HepG2 (cell line): ENCODE data around the gene NOL8. TPM values are rescaled to one million over a fixed set of nuclear protein-coding genes. Genes with fewer than 3 reads are reported as not detected.

Experiments
- FOXM1 ChIP-seq: sonication (generic); formaldehyde crosslinking; IDR thresholded peaks from 2 replicates; pipeline ENCODE4 v1.5.0; 2020; ENCODE audit warnings: missing genetic modification reagents
- MLLT10 ChIP-seq: sonication (generic); formaldehyde crosslinking; IDR thresholded peaks from 2 replicates; pipeline ENCODE4 v1.4.0; 2020; ENCODE audit warnings: missing genetic modification reagents
- NFKB2 ChIP-seq: sonication (generic); formaldehyde crosslinking; IDR thresholded peaks from 2 replicates; pipeline ENCODE4 v1.4.0; 2020; ENCODE audit warnings: missing genetic modification reagents, borderline replicate concordance
- RBM39 ChIP-seq: fragments of 200-400 bp; formaldehyde crosslinking; IDR thresholded peaks from one replicate; pipeline ENCODE4 v1.6.1; 2018; ENCODE audit warnings: antibody characterized with exemption, mild to moderate bottlenecking, low read depth, low read length; ENCODE audit not compliant: poor library complexity, severe bottlenecking
- RNF2 ChIP-seq: fragments of 450-650 bp; conservative IDR thresholded peaks from 2 replicates; pipeline ENCODE4 v1.6.1; 2016; ENCODE audit warnings: low read depth
- TARDBP ChIP-seq: sonication (generic); formaldehyde crosslinking; IDR thresholded peaks from 2 replicates; pipeline ENCODE4 v1.8.0; 2022; ENCODE audit warnings: mild to moderate bottlenecking, missing genetic modification reagents
- YEATS2 ChIP-seq: sonication (generic); formaldehyde crosslinking; IDR thresholded peaks from 2 replicates; pipeline ENCODE4 v1.4.0; 2020; ENCODE audit warnings: missing genetic modification reagents, borderline replicate concordance
- ZC3H4 ChIP-seq: sonication (generic); formaldehyde crosslinking; IDR thresholded peaks from 2 replicates; pipeline ENCODE4 v1.4.0; 2020; ENCODE audit warnings: missing genetic modification reagents, borderline replicate concordance
- ZNF329 ChIP-seq: sonication (generic); formaldehyde crosslinking; IDR thresholded peaks from 2 replicates; pipeline ENCODE4 v1.9.0; 2021; ENCODE audit warnings: low read depth, mild to moderate bottlenecking, missing genetic modification reagents
- ZNF761 ChIP-seq: sonication (generic); formaldehyde crosslinking; conservative IDR thresholded peaks from 2 replicates; pipeline ENCODE4 v1.4.0; 2020; ENCODE audit warnings: mild to moderate bottlenecking, missing genetic modification reagents
- ZNF816 ChIP-seq: sonication (generic); formaldehyde crosslinking; IDR thresholded peaks from 2 replicates; pipeline ENCODE4 v1.8.0; 2022; ENCODE audit warnings: missing genetic modification reagents, mild to moderate bottlenecking, borderline replicate concordance
- ZSCAN22 ChIP-seq: sonication (generic); formaldehyde crosslinking; IDR thresholded peaks from 2 replicates; pipeline ENCODE4 v1.4.0; 2020; ENCODE audit warnings: mild to moderate bottlenecking, missing genetic modification reagents
- polyA plus RNA-seq, 8 experiments: library from polyadenylated mRNA; depleted of rRNA in 3 of 8; stranded (reverse) in 7 of 8; unstranded in 1 of 8; fragments of >200 nt; fragmentation: Illumina TruSeq in 4 of 8; extraction: Trizol in 4 of 8; gene quantifications; 2 replicates each; pipeline versions ENCODE4 v1.2.1 to v1.2.3, GENCODE V29; 2011 to 2016; ENCODE audit warnings: low read depth in 4 of 8, missing spikeins in 1 of 8, mixed read lengths in 1 of 8; ENCODE audit not compliant: insufficient read depth in 1 of 8
- total RNA-seq, 5 experiments: library from RNA; depleted of rRNA; stranded (reverse); fragments of >200 nt; fragmentation: Illumina TruSeq; extraction: Trizol; gene quantifications; 2 replicates each; pipeline ENCODE4 v1.2.3, GENCODE V29; 2016; ENCODE audit warnings: low read depth in 1 of 5
- TF ChIP-seq, protein P1 (sequence below): IDR thresholded peaks from 2 replicates; pipeline ENCODE4 v1.6.1; 2016; ENCODE audit warnings: low read depth, borderline replicate concordance
- TF ChIP-seq, protein P2 (sequence below): IDR thresholded peaks from 2 replicates; pipeline ENCODE4 v1.4.0; 2020; ENCODE audit warnings: mild to moderate bottlenecking, missing genetic modification reagents
- TF ChIP-seq, protein P3 (sequence below): sonication (generic); formaldehyde crosslinking; IDR thresholded peaks from 2 replicates; pipeline ENCODE4 v1.9.0; 2021; ENCODE audit warnings: missing genetic modification reagents, mild to moderate bottlenecking, borderline replicate concordance
- TF ChIP-seq, protein P4 (sequence below): IDR thresholded peaks from 2 replicates; pipeline ENCODE4 v1.6.1; 2012; ENCODE audit warnings: low read length, improper control_type of control experiment
- TF ChIP-seq, protein P5 (sequence below): sonication (generic); formaldehyde crosslinking; IDR thresholded peaks from 2 replicates; pipeline ENCODE4 v1.8.0; 2022; ENCODE audit warnings: mild to moderate bottlenecking, missing genetic modification reagents, borderline replicate concordance

NOL8 gene
- total and polyA plus RNA-seq, 2 of the 13 experiments (the other 11 are each of a cell fraction or from before 2014, with no cell fraction given), result 12.8 to 36.3 TPM

DNA sequence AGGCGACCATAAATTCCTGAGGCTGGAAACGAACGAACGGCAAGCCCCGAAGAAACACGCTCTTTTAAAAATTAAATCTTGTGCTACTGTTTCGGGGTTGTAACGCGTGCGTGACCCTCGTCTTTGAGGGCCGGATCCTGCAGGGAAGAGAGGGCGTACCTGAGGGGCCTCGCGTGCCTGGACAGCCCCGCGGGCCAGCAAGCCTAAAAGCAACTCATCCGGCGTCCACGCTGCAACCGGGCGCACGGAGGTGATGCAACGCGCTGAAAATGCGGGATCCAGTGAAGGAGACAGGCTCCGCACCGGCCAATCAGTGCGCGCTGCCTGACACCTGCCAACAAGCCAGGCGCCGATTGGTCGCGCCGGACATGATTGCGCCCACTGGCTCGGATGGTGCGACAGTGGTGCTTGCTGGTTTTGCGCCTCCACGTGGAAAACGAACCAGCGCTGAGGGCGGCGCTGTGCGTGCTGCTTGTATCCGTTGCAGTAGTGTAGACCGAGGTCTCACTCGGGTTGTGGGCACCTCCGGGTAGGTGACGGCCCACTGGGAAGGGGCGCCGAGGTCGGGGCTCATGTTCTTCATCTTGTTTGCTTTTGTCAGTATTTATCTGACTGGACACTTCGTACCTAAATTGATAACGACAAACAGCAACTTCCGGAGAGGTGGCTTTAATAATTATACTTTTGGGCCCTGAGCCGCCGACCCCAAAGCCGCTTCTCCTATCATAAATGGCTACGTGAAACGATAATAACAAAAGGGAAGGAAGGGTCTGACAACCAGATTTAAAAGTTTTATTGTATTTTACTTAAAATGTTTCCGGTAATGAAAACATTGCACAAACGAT lies 31.5 kb downstream of the NOL8 start, which contains the start of gene IARS1 (continued):
- TF ChIP-seq, protein P1, sequence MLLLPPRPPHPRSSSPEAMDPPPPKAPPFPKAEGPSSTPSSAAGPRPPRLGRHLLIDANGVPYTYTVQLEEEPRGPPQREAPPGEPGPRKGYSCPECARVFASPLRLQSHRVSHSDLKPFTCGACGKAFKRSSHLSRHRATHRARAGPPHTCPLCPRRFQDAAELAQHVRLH (CRISPR knock-in tag), result peak; percentile 97
- TF ChIP-seq, protein P2, sequence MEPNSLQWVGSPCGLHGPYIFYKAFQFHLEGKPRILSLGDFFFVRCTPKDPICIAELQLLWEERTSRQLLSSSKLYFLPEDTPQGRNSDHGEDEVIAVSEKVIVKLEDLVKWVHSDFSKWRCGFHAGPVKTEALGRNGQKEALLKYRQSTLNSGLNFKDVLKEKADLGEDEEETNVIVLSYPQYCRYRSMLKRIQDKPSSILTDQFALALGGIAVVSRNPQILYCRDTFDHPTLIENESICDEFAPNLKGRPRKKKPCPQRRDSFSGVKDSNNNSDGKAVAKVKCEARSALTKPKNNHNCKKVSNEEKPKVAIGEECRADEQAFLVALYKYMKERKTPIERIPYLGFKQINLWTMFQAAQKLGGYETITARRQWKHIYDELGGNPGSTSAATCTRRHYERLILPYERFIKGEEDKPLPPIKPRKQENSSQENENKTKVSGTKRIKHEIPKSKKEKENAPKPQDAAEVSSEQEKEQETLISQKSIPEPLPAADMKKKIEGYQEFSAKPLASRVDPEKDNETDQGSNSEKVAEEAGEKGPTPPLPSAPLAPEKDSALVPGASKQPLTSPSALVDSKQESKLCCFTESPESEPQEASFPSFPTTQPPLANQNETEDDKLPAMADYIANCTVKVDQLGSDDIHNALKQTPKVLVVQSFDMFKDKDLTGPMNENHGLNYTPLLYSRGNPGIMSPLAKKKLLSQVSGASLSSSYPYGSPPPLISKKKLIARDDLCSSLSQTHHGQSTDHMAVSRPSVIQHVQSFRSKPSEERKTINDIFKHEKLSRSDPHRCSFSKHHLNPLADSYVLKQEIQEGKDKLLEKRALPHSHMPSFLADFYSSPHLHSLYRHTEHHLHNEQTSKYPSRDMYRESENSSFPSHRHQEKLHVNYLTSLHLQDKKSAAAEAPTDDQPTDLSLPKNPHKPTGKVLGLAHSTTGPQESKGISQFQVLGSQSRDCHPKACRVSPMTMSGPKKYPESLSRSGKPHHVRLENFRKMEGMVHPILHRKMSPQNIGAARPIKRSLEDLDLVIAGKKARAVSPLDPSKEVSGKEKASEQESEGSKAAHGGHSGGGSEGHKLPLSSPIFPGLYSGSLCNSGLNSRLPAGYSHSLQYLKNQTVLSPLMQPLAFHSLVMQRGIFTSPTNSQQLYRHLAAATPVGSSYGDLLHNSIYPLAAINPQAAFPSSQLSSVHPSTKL, result peak; percentile 77
- TF ChIP-seq MLLT10 (CRISPR knock-in tag), result peak; percentile 70; the same call in 1 of the 2 replicates
- peak; percentile 76; the same call in 1 of the 2 replicates for TF ChIP-seq FOXM1
- peak; percentile 94 for TF ChIP-seq TARDBP (CRISPR knock-in tag)
- TF ChIP-seq, protein P3, sequence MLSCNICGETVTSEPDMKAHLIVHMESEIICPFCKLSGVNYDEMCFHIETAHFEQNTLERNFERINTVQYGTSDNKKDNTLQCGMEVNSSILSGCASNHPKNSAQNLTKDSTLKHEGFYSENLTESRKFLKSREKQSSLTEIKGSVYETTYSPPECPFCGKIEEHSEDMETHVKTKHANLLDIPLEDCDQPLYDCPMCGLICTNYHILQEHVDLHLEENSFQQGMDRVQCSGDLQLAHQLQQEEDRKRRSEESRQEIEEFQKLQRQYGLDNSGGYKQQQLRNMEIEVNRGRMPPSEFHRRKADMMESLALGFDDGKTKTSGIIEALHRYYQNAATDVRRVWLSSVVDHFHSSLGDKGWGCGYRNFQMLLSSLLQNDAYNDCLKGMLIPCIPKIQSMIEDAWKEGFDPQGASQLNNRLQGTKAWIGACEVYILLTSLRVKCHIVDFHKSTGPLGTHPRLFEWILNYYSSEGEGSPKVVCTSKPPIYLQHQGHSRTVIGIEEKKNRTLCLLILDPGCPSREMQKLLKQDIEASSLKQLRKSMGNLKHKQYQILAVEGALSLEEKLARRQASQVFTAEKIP, result no peak
- TF ChIP-seq ZNF329 (CRISPR knock-in tag), result peak; percentile 91
- TF ChIP-seq ZC3H4 (CRISPR knock-in tag), result no peak
- TF ChIP-seq NFKB2, result peak; percentile 89
- TF ChIP-seq, protein P4, sequence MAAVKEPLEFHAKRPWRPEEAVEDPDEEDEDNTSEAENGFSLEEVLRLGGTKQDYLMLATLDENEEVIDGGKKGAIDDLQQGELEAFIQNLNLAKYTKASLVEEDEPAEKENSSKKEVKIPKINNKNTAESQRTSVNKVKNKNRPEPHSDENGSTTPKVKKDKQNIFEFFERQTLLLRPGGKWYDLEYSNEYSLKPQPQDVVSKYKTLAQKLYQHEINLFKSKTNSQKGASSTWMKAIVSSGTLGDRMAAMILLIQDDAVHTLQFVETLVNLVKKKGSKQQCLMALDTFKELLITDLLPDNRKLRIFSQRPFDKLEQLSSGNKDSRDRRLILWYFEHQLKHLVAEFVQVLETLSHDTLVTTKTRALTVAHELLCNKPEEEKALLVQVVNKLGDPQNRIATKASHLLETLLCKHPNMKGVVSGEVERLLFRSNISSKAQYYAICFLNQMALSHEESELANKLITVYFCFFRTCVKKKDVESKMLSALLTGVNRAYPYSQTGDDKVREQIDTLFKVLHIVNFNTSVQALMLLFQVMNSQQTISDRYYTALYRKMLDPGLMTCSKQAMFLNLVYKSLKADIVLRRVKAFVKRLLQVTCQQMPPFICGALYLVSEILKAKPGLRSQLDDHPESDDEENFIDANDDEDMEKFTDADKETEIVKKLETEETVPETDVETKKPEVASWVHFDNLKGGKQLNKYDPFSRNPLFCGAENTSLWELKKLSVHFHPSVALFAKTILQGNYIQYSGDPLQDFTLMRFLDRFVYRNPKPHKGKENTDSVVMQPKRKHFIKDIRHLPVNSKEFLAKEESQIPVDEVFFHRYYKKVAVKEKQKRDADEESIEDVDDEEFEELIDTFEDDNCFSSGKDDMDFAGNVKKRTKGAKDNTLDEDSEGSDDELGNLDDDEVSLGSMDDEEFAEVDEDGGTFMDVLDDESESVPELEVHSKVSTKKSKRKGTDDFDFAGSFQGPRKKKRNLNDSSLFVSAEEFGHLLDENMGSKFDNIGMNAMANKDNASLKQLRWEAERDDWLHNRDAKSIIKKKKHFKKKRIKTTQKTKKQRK, result no peak
- TF ChIP-seq ZNF816, result peak; percentile 73; the same call in 1 of the 2 replicates
- no peak; the same call in 1 of the 2 replicates for TF ChIP-seq ZNF761 (CRISPR knock-in tag)
- TF ChIP-seq ZSCAN22 (CRISPR knock-in tag), result peak; percentile 73; the same call in 1 of the 2 replicates
- peak; percentile 96 for TF ChIP-seq RBM39
- TF ChIP-seq RNF2, result peak; percentile 79; the same call in 1 of the 2 replicates
- TF ChIP-seq, protein P5, sequence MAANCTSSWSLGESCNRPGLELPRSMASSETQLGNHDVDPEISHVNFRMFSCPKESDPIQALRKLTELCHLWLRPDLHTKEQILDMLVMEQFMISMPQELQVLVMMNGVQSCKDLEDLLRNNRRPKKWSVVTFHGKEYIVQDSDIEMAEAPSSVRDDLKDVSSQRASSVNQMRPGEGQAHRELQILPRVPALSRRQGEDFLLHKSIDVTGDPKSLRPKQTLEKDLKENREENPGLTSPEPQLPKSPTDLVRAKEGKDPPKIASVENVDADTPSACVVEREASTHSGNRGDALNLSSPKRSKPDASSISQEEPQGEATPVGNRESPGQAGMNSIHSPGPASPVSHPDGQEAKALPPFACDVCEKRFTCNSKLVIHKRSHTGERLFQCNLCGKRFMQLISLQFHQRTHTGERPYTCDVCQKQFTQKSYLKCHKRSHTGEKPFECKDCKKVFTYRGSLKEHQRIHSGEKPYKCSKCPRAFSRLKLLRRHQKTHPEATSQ (CRISPR knock-in tag), result peak; percentile 97
- peak; percentile 97 for TF ChIP-seq YEATS2 (CRISPR knock-in tag)
